ENCODE data around the gene LAPTM4A.

LAPTM4A gene

DNA sequence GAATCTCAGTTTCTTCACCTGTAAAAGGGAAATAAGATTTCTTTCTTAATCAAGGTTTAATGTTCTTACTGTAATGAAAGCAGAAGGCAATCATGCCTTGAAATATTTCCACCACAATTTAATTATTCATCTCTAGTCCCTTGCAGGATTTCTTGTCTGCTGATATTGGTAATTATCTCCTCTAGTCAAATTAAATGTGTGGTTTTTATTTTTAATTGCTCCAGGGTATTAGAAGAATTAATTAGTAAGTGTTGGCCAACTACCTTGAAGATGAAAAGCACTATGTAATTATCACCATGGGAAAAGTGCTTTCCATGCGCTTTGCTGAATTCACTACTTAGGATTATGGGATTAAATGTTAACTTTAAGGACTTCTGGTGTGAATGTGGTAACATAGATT, 8.7 kb upstream of the LAPTM4A start:
- no peak for TF ChIP-seq TAF1 (IDR thresholded peaks at IDR 0.05; ENCODE audit: borderline replicate concordance, insufficient read depth, low read length)
- TF ChIP-seq FOXP2 (optimal IDR thresholded peaks at IDR 0.05; ENCODE audit: borderline replicate concordance, extremely low read depth, extremely low read length, insufficient read depth) = no peak
- TF ChIP-seq SIN3A (IDR thresholded peaks at IDR 0.05; ENCODE audit: borderline replicate concordance, insufficient read depth, low read length) = no peak
- TF ChIP-seq, protein P1, sequence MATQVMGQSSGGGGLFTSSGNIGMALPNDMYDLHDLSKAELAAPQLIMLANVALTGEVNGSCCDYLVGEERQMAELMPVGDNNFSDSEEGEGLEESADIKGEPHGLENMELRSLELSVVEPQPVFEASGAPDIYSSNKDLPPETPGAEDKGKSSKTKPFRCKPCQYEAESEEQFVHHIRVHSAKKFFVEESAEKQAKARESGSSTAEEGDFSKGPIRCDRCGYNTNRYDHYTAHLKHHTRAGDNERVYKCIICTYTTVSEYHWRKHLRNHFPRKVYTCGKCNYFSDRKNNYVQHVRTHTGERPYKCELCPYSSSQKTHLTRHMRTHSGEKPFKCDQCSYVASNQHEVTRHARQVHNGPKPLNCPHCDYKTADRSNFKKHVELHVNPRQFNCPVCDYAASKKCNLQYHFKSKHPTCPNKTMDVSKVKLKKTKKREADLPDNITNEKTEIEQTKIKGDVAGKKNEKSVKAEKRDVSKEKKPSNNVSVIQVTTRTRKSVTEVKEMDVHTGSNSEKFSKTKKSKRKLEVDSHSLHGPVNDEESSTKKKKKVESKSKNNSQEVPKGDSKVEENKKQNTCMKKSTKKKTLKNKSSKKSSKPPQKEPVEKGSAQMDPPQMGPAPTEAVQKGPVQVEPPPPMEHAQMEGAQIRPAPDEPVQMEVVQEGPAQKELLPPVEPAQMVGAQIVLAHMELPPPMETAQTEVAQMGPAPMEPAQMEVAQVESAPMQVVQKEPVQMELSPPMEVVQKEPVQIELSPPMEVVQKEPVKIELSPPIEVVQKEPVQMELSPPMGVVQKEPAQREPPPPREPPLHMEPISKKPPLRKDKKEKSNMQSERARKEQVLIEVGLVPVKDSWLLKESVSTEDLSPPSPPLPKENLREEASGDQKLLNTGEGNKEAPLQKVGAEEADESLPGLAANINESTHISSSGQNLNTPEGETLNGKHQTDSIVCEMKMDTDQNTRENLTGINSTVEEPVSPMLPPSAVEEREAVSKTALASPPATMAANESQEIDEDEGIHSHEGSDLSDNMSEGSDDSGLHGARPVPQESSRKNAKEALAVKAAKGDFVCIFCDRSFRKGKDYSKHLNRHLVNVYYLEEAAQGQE (IDR thresholded peaks at IDR 0.05; ENCODE audit: insufficient read depth in 1 of 2, low read depth in 2 of 2, low read length in 2 of 2) = no peak
- TF ChIP-seq POLR2AphosphoS5 (IDR thresholded peaks at IDR 0.05; ENCODE audit: low read depth, low read length) = no peak

- no peak for TF ChIP-seq SIN3A (IDR thresholded peaks at IDR 0.05; ENCODE audit: borderline replicate concordance, insufficient read depth, low read length)
- TF ChIP-seq, protein P1 (IDR thresholded peaks at IDR 0.05; ENCODE audit: insufficient read depth in 1 of 2, low read depth in 2 of 2, low read length in 2 of 2) = no peak
- TF ChIP-seq FOXP2 (optimal IDR thresholded peaks at IDR 0.05; ENCODE audit: borderline replicate concordance, extremely low read depth, extremely low read length, insufficient read depth) = no peak
- no peak for TF ChIP-seq POLR2AphosphoS5 (IDR thresholded peaks at IDR 0.05; ENCODE audit: low read depth, low read length)
- no peak for TF ChIP-seq TAF1 (IDR thresholded peaks at IDR 0.05; ENCODE audit: borderline replicate concordance, insufficient read depth, low read length)
These were observed 5.8 kb upstream of the LAPTM4A start for GRCh38 chr2:20057268-20057667.

DNA sequence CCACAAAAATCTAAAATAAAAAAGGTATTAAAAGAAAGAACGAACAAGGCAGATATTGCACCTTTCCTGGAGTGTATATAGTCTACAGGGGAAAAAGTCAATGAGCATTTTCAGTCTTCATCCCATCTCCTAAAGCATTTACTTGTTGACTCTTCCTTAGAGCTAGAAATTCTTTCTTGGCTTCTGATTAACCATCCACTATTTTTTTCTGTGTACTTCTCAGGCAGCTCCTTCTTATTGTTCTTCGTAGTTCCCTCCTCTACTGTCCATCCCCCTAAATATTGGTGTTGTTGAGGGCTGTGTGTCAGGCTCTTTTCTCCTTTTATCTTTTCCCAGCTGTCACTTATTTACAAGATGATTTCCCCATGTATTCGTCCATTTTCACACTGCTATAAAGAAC, 3.5 kb upstream of the LAPTM4A start:
- TF ChIP-seq SIN3A (IDR thresholded peaks at IDR 0.05; ENCODE audit: borderline replicate concordance, insufficient read depth, low read length) = no peak

GRCh38 chr2:20054119-20054518, 2.7 kb upstream of the LAPTM4A start:
- TF ChIP-seq, protein P1 (IDR thresholded peaks at IDR 0.05; ENCODE audit: insufficient read depth in 1 of 2, low read depth in 2 of 2, low read length in 2 of 2) = no peak
- TF ChIP-seq FOXP2 (optimal IDR thresholded peaks at IDR 0.05; ENCODE audit: borderline replicate concordance, extremely low read depth, extremely low read length, insufficient read depth) = peak; percentile 31
- TF ChIP-seq POLR2AphosphoS5 (IDR thresholded peaks at IDR 0.05; ENCODE audit: low read depth, low read length) = no peak

GRCh38 chr2:20052861-20053281, 1.4 kb upstream of the LAPTM4A start:
- TF ChIP-seq POLR2AphosphoS5 (IDR thresholded peaks at IDR 0.05; ENCODE audit: low read depth, low read length) = no peak
- TF ChIP-seq TAF1 (IDR thresholded peaks at IDR 0.05; ENCODE audit: borderline replicate concordance, insufficient read depth, low read length) = no peak
- TF ChIP-seq SIN3A (IDR thresholded peaks at IDR 0.05; ENCODE audit: borderline replicate concordance, insufficient read depth, low read length) = no peak
- TF ChIP-seq, protein P1 (IDR thresholded peaks at IDR 0.05; ENCODE audit: insufficient read depth in 1 of 2, low read depth in 2 of 2, low read length in 2 of 2) = no peak
